Liver (tissue), 3 donors: ENCODE data around the gene ROR1.

Experiments
- CTCF ChIP-seq: fragments of 150-350 bp; IDR thresholded peaks from 2 replicates; pipeline ENCODE4 v1.5.1; 2017; ENCODE audit warnings: improper control_type of control experiment, low read depth, low read length; ENCODE audit not compliant: missing input control
- JUND ChIP-seq, 2 donors: IDR thresholded peaks; 2 replicates each; pipeline ENCODE4 v1.6.1; 2016; ENCODE audit warnings: antibody characterized with exemption in 2 of 2
- donor health status: healthy.
- donor health status: healthy.

- TF ChIP-seq JUND (IDR thresholded peaks at IDR 0.05): no peak
- TF ChIP-seq CTCF: no peak
Measured at GRCh38 chr1:64140596-64140995, 366.8 kb downstream of the ROR1 start.
